OCI-LY3 (cell line): ENCODE measurements around the gene PLA2G6.

Source experiments
- EZH2phosphoT487 ChIP-seq: fragments of 200-600 bp; shearing (Covaris generic); IDR thresholded peaks from 2 replicates; pipeline ENCODE4 v1.6.1; 2018; ENCODE audit warnings: antibody characterized with exemption, mixed run types, low read depth
- TF ChIP-seq, protein P1 (sequence below): fragments of 200-600, 300-600 bp; sonication (generic); IDR thresholded peaks from 2 replicates; pipeline ENCODE4 v1.5.1; 2014; ENCODE audit warnings: antibody characterized with exemption, low read length, low read depth

DNA sequence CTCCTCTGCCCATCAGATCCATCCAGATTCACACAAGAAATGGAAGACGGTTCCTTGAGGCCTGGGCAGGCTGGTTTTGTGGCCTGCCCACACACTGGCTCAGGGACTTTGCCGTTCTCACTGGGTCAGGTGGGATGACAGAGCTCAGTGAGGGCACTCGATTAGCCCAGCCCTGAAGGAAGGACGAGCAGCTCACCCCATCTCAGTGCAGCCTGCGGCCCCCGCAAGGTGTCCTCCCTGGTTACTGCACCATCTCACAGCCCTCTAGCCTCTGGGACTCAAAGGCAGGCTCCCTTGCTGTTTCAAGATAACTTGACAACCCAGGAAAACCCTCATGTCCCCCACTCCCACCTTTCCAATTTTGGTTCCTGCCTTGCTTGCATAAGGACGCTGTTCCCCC lies 101.8 kb downstream of the PLA2G6 start:
- TF ChIP-seq, protein P1, sequence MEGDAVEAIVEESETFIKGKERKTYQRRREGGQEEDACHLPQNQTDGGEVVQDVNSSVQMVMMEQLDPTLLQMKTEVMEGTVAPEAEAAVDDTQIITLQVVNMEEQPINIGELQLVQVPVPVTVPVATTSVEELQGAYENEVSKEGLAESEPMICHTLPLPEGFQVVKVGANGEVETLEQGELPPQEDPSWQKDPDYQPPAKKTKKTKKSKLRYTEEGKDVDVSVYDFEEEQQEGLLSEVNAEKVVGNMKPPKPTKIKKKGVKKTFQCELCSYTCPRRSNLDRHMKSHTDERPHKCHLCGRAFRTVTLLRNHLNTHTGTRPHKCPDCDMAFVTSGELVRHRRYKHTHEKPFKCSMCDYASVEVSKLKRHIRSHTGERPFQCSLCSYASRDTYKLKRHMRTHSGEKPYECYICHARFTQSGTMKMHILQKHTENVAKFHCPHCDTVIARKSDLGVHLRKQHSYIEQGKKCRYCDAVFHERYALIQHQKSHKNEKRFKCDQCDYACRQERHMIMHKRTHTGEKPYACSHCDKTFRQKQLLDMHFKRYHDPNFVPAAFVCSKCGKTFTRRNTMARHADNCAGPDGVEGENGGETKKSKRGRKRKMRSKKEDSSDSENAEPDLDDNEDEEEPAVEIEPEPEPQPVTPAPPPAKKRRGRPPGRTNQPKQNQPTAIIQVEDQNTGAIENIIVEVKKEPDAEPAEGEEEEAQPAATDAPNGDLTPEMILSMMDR, result no peak
- TF ChIP-seq EZH2phosphoT487, result no peak
